Measurements from ENCODE around the gene MTA1. TPM values are rescaled to one million over a fixed set of nuclear protein-coding genes. Genes with fewer than 3 reads are reported as not detected.

Gene MTA1
- total RNA-seq, 2 experiments from 2014 or later: 103 to 217 TPM

DNA sequence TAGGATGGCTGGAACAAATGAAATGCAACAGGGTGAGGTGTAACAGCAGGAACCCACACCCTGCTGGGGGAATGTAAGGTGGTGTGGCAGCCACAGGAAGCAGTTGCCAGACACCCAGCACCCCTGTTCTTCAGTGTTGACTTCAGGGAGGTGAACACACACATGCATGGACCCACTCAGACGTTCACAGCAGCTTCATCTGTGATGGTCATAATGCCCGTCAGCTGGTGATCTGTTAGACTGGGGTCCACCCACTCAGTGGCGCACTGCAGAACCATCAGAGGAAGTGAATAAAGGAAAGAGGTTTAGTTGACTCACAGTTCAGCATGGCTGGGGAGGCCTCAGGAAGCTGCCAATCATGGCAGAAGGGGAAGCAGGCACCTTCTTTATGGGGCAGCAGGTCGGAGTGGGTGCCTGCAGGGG lies 44.0 kb upstream of the MTA1 start:
- no peak overlapping the region for H3K27ac ChIP-seq (ENCODE audit: low read depth, low read length, poor library complexity, severe bottlenecking)
- POLR2A ChIA-PET: no interaction called here
- H4K20me1 ChIP-seq (ENCODE audit: insufficient read depth, low read length): no peaks in the 10 kb centered on the region
- peaks cover 8% of the 10 kb centered on the region for H3K4me1 ChIP-seq (ENCODE audit: insufficient read depth, low read length, poor library complexity, severe bottlenecking)
- H3K36me3 ChIP-seq (ENCODE audit: insufficient read depth, low read length): no peaks in the 10 kb centered on the region
- no peak overlapping the region for H3K4me2 ChIP-seq (ENCODE audit: low read length)
- no peaks in the 10 kb centered on the region for H3K9me3 ChIP-seq (ENCODE audit: low read length)
- no peaks in the 10 kb centered on the region for H3K9me2 ChIP-seq (ENCODE audit: insufficient read depth, low read length)
- no TSS peak for BruUV-seq (replicated peaks)
- intact Hi-C loops (cut with micrococcal nuclease; ENCODE audit: unreplicated experiment): no loop called here
- TF ChIP-seq EZH2phosphoT487 (IDR thresholded peaks at IDR 0.05; ENCODE audit: borderline replicate concordance, low read depth, low read length): no peak
- TF ChIP-seq CTCF (conservative IDR thresholded peaks at IDR 0.05; ENCODE audit: low read length): no peak
- H3K4me3 ChIP-seq (ENCODE audit: low read depth, low read length, poor library complexity, severe bottlenecking): no peak overlapping the region
- H3K79me2 ChIP-seq (ENCODE audit: insufficient read depth, low read depth, low read length): no peaks in the 10 kb centered on the region
- CTCF ChIA-PET (ENCODE audit: unreplicated experiment): no interaction called here
- peak; percentile 23 for DNase-seq (ENCODE audit: low spot score)
- no peak overlapping the region for H2AFZ ChIP-seq (ENCODE audit: low read length)

- H3K27ac ChIP-seq (ENCODE audit: low read depth, low read length, poor library complexity, severe bottlenecking): no peak overlapping the region
Observed at GRCh38 chr14:105376521-105377440, 42.8 kb upstream of the MTA1 start.

More at GRCh38 chr14:105376521-105377440, 42.8 kb upstream of the MTA1 start:
- H4K20me1 ChIP-seq (ENCODE audit: insufficient read depth, low read length): no peaks in the 10 kb centered on the region
- TF ChIP-seq EZH2phosphoT487 (IDR thresholded peaks at IDR 0.05; ENCODE audit: borderline replicate concordance, low read depth, low read length) (no peak), CTCF (conservative IDR thresholded peaks at IDR 0.05; ENCODE audit: low read length) (peak; percentile 62)
- intact Hi-C loops (cut with micrococcal nuclease; ENCODE audit: unreplicated experiment): no loop called here
- H3K79me2 ChIP-seq (ENCODE audit: insufficient read depth, low read depth, low read length): no peaks in the 10 kb centered on the region
- H3K4me2 ChIP-seq (ENCODE audit: low read length): no peak overlapping the region
- no TSS peak for BruUV-seq (replicated peaks)
- POLR2A ChIA-PET: no interaction called here
- CTCF ChIA-PET (ENCODE audit: unreplicated experiment): no interaction called here
- H3K9me3 ChIP-seq (ENCODE audit: low read length): no peaks in the 10 kb centered on the region
- DNase-seq (ENCODE audit: low spot score): peak; percentile 29
- no peaks in the 10 kb centered on the region for H3K9me2 ChIP-seq (ENCODE audit: insufficient read depth, low read length)
- H3K4me1 ChIP-seq (ENCODE audit: insufficient read depth, low read length, poor library complexity, severe bottlenecking): peaks cover 8% of the 10 kb centered on the region
- no peak overlapping the region for H3K4me3 ChIP-seq (ENCODE audit: low read depth, low read length, poor library complexity, severe bottlenecking)
- no peak overlapping the region for H2AFZ ChIP-seq (ENCODE audit: low read length)
- H3K36me3 ChIP-seq (ENCODE audit: insufficient read depth, low read length): no peaks in the 10 kb centered on the region

Data from OCI-LY7 (cell line).